Neural cell (in vitro differentiated cells): ENCODE results near the gene DPH3.

ENCODE experiments used
- CTCF ChIP-seq: fragments of 450-650 bp; IDR thresholded peaks from 2 replicates; pipeline ENCODE4 v1.5.1; 2014; ENCODE audit warnings: antibody characterized with exemption, mild to moderate bottlenecking, moderate library complexity; ENCODE audit not compliant: poor library complexity, severe bottlenecking
- EP300 ChIP-seq: fragments of 450-650 bp; conservative IDR thresholded peaks from 2 replicates; pipeline ENCODE4 v1.6.1; 2014; ENCODE audit warnings: antibody characterized with exemption, mild to moderate bottlenecking, moderate library complexity; ENCODE audit not compliant: poor library complexity, severe bottlenecking
- EZH2 ChIP-seq: fragments of 200-600, 300-800 bp; shearing (Covaris generic), sonication (generic); IDR thresholded peaks from 2 replicates; pipeline ENCODE4 v1.6.1; 2014; ENCODE audit warnings: antibody characterized with exemption, low read length, borderline replicate concordance, mild to moderate bottlenecking; ENCODE audit not compliant: insufficient read depth, poor library complexity, severe bottlenecking
- MXI1 ChIP-seq: fragments of 450-650 bp; conservative IDR thresholded peaks from 2 replicates; pipeline ENCODE4 v1.6.1; 2014; ENCODE audit warnings: antibody characterized with exemption, mild to moderate bottlenecking; ENCODE audit not compliant: poor library complexity, severe bottlenecking
- RAD21 ChIP-seq: fragments of 450-650 bp; conservative IDR thresholded peaks from 2 replicates; pipeline ENCODE4 v1.6.1; 2014; ENCODE audit warnings: antibody characterized with exemption, mild to moderate bottlenecking, moderate library complexity
- REST ChIP-seq: IDR thresholded peaks from 2 replicates; pipeline ENCODE4 v1.6.1; 2012; ENCODE audit warnings: borderline replicate concordance
- SMC3 ChIP-seq: fragments of 450-650 bp; conservative IDR thresholded peaks from 2 replicates; pipeline ENCODE4 v1.6.1; 2014; ENCODE audit warnings: antibody characterized with exemption, mild to moderate bottlenecking, moderate library complexity; ENCODE audit not compliant: poor library complexity
- TAF1 ChIP-seq: IDR thresholded peaks from 2 replicates; pipeline ENCODE4 v1.6.1; 2012; ENCODE audit warnings: low read depth

- no peak for TF ChIP-seq CTCF
- no peak for TF ChIP-seq SMC3
- no peak for TF ChIP-seq TAF1
- TF ChIP-seq MXI1, result no peak
- TF ChIP-seq EZH2, result no peak
- TF ChIP-seq REST, result no peak
- TF ChIP-seq EP300, result no peak
- no peak for TF ChIP-seq RAD21
These were observed 44.0 kb upstream of the DPH3 start for GRCh38 chr3:16308727-16309126.
